ENCODE results near the gene DISP3. TPM values are rescaled to one million over a fixed set of nuclear protein-coding genes. Genes with fewer than 3 reads are reported as not detected.

The DISP3 gene
- total and polyA plus RNA-seq, 2 of the 13 experiments (the other 11 are each of a cell fraction or from before 2014, with no cell fraction given): 0.08 to 0.13 TPM

DNA sequence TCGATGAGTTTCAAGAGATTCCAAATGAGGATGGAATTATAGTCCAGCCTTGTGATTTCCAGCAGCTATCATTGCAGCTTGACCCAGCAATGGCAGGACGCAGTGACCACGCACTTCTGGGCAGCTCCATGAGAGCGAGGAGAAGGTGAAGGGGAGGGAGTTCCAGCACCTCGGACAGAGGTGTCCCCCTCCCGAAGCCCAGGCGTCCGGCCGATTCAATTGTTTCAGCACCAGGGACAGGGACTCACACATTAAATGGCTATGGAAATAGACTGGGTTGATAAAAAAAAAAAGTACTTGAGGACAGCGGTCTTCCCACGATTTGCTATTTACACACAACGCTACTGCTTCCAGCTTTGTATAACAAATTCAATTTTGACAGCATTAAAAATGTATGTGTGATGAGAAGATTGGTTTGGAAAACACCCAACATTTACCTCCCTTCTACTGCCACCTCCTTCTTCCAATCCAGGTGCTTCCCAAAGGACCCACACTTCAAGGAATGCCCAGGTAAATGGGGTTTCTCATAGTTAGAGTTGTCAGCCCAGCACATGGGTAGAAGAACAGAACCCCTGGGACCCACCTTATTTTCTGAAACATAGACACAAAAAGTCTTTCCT, 71.8 kb downstream of the DISP3 start (continued):
- TF ChIP-seq ZGPAT (CRISPR knock-in tag; IDR thresholded peaks at IDR 0.05) (peak; percentile 53; the same call in 1 of the 2 replicates), FOXK1 (CRISPR knock-in tag; IDR thresholded peaks at IDR 0.05; ENCODE audit: borderline replicate concordance, low read depth) (peak; percentile 89; the same call in 1 of the 2 replicates), SKIL (CRISPR knock-in tag; IDR thresholded peaks at IDR 0.05; ENCODE audit: borderline replicate concordance) (peak; percentile 64), PBX3 (CRISPR knock-in tag; IDR thresholded peaks at IDR 0.05; ENCODE audit: borderline replicate concordance) (peak; percentile 98), KDM2A (CRISPR knock-in tag; IDR thresholded peaks at IDR 0.05; ENCODE audit: borderline replicate concordance, low read depth) (peak; percentile 85), ATAD3A (CRISPR knock-in tag; IDR thresholded peaks at IDR 0.05) (0 out of 2 replicates have a peak, but pooled peaks have one; percentile 90), ZBTB42 (CRISPR knock-in tag; IDR thresholded peaks at IDR 0.05) (peak; percentile 90; the same call in 1 of the 2 replicates), KDM5B (CRISPR knock-in tag; IDR thresholded peaks at IDR 0.05; ENCODE audit: borderline replicate concordance) (peak; percentile 75; the same call in 1 of the 2 replicates), ZNF124 (CRISPR knock-in tag; IDR thresholded peaks at IDR 0.05) (peak; percentile 97), PHF5A (CRISPR knock-in tag; IDR thresholded peaks at IDR 0.05; ENCODE audit: low read depth, unreplicated experiment) (no peak), PHB2 (IDR thresholded peaks at IDR 0.05; ENCODE audit: partially characterized antibody) (no peak), PITX1 (CRISPR knock-in tag; IDR thresholded peaks at IDR 0.05) (peak; percentile 82; the same call in 1 of the 2 replicates), BATF2 (CRISPR knock-in tag; IDR thresholded peaks at IDR 0.05) (peak; percentile 79; the same call in 1 of the 2 replicates), E2F5 (CRISPR knock-in tag; conservative IDR thresholded peaks at IDR 0.05) (peak; percentile 80)
- TF ChIP-seq, protein P1, sequence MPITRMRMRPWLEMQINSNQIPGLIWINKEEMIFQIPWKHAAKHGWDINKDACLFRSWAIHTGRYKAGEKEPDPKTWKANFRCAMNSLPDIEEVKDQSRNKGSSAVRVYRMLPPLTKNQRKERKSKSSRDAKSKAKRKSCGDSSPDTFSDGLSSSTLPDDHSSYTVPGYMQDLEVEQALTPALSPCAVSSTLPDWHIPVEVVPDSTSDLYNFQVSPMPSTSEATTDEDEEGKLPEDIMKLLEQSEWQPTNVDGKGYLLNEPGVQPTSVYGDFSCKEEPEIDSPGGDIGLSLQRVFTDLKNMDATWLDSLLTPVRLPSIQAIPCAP (CRISPR knock-in tag; IDR thresholded peaks at IDR 0.05; ENCODE audit: low read depth): no peak
- TF ChIP-seq, protein P2, sequence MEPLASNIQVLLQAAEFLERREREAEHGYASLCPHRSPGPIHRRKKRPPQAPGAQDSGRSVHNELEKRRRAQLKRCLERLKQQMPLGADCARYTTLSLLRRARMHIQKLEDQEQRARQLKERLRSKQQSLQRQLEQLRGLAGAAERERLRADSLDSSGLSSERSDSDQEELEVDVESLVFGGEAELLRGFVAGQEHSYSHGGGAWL (CRISPR knock-in tag; IDR thresholded peaks at IDR 0.05): peak; percentile 98
- TF ChIP-seq, protein P3, sequence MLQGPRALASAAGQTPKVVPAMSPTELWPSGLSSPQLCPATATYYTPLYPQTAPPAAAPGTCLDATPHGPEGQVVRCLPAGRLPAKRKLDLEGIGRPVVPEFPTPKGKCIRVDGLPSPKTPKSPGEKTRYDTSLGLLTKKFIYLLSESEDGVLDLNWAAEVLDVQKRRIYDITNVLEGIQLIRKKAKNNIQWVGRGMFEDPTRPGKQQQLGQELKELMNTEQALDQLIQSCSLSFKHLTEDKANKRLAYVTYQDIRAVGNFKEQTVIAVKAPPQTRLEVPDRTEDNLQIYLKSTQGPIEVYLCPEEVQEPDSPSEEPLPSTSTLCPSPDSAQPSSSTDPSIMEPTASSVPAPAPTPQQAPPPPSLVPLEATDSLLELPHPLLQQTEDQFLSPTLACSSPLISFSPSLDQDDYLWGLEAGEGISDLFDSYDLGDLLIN (CRISPR knock-in tag; IDR thresholded peaks at IDR 0.05; ENCODE audit: borderline replicate concordance): peak; percentile 91; the same call in 1 of the 2 replicates
- TF ChIP-seq, protein P4, sequence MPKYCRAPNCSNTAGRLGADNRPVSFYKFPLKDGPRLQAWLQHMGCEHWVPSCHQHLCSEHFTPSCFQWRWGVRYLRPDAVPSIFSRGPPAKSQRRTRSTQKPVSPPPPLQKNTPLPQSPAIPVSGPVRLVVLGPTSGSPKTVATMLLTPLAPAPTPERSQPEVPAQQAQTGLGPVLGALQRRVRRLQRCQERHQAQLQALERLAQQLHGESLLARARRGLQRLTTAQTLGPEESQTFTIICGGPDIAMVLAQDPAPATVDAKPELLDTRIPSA (CRISPR knock-in tag; IDR thresholded peaks at IDR 0.05; ENCODE audit: borderline replicate concordance): no peak

Data from HepG2 (cell line).